PFSK-1 (cell line): ENCODE data around the gene MMP8.

Source experiments
- FOXP2 ChIP-seq: optimal IDR thresholded peaks from 2 replicates; pipeline ENCODE3; 2011; ENCODE audit warnings: borderline replicate concordance, control low read depth, inconsistent platforms; ENCODE audit not compliant: insufficient read depth; ENCODE audit errors: extremely low read length, extremely low read depth
- POLR2AphosphoS5 ChIP-seq: IDR thresholded peaks from 2 replicates; pipeline ENCODE4 v1.6.1; 2012; ENCODE audit warnings: low read depth, mild to moderate bottlenecking, control low read depth, low read length, moderate library complexity
- SIN3A ChIP-seq: IDR thresholded peaks from 2 replicates; pipeline ENCODE4 v1.6.1; 2012; ENCODE audit warnings: mild to moderate bottlenecking, low read length, moderate library complexity, borderline replicate concordance; ENCODE audit not compliant: insufficient read depth
- TAF1 ChIP-seq: IDR thresholded peaks from 2 replicates; pipeline ENCODE4 v1.6.1; 2012; ENCODE audit warnings: low read length, control low read depth, borderline replicate concordance; ENCODE audit not compliant: insufficient read depth
- TF ChIP-seq, protein P1 (sequence below), 2 experiments: IDR thresholded peaks; 2 replicates each; pipeline versions ENCODE4 v1.6.1 to v1.8.0; 2011 to 2012; ENCODE audit warnings: low read depth in 2 of 2, low read length in 2 of 2, control low read depth in 1 of 2, inconsistent platforms in 1 of 2, mild to moderate bottlenecking in 1 of 2, moderate library complexity in 1 of 2; ENCODE audit not compliant: insufficient read depth in 1 of 2

MMP8 gene

DNA sequence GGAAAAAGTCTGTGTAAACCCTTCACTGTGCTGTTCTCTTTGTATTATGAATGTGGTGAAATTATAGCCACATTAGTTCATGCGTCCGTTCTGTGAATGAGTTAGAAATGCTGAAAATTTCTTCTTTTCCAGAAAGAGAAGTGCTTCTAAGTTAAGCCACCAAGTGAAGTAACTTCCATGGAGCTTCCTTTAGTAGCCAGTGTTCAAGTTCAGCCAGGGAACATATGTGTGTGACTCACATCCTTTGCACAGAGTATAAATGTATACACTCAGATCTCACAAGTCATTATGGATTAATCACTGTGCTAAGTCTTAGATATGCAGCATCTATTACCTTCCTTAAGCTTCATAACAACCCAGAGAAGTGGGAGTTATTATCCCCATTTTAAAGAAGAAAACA is 3.1 kb upstream of the MMP8 start:
- TF ChIP-seq, protein P1, sequence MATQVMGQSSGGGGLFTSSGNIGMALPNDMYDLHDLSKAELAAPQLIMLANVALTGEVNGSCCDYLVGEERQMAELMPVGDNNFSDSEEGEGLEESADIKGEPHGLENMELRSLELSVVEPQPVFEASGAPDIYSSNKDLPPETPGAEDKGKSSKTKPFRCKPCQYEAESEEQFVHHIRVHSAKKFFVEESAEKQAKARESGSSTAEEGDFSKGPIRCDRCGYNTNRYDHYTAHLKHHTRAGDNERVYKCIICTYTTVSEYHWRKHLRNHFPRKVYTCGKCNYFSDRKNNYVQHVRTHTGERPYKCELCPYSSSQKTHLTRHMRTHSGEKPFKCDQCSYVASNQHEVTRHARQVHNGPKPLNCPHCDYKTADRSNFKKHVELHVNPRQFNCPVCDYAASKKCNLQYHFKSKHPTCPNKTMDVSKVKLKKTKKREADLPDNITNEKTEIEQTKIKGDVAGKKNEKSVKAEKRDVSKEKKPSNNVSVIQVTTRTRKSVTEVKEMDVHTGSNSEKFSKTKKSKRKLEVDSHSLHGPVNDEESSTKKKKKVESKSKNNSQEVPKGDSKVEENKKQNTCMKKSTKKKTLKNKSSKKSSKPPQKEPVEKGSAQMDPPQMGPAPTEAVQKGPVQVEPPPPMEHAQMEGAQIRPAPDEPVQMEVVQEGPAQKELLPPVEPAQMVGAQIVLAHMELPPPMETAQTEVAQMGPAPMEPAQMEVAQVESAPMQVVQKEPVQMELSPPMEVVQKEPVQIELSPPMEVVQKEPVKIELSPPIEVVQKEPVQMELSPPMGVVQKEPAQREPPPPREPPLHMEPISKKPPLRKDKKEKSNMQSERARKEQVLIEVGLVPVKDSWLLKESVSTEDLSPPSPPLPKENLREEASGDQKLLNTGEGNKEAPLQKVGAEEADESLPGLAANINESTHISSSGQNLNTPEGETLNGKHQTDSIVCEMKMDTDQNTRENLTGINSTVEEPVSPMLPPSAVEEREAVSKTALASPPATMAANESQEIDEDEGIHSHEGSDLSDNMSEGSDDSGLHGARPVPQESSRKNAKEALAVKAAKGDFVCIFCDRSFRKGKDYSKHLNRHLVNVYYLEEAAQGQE (IDR thresholded peaks at IDR 0.05; ENCODE audit: insufficient read depth in 1 of 2, low read depth in 2 of 2, low read length in 2 of 2) = no peak
- TF ChIP-seq POLR2AphosphoS5 (no peak), SIN3A (no peak), FOXP2 (no peak), TAF1 (no peak)

GRCh38 chr11:102722821-102723220 is 1.9 kb downstream of the MMP8 start:
- TF ChIP-seq POLR2AphosphoS5 (no peak), SIN3A (no peak), FOXP2 (no peak), TAF1 (no peak)
- TF ChIP-seq, protein P1 (IDR thresholded peaks at IDR 0.05; ENCODE audit: insufficient read depth in 1 of 2, low read depth in 2 of 2, low read length in 2 of 2) = no peak

DNA sequence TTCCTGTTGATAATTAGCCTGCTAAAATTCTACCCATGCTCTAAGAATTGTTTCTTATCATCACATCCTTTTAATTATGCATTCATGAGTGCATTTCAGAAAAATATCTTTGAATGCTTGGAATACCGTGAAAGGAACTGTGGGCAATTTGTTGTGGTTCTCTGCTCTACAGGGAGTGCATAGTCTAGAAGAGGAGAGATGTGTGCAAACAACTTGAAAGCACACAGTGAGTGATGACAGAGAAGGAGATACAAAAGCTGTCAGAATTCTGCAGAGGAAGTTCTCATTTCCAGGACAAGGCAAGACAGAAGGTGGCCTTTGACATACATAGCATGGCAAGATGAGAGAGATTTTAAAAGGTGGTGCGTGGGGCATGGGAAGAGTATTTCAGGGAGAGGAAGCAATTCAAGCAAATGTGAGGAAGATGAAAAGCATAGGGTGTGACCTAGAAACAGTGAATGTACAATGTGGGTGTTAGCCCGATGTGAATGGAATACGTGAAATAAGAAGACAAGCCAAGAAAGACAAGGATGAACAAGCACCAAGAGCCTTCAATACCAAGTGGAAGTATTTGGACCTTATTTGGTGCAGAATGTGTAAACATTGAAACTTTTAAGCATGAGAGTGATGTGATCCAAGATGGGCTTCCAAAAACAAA is 5.0 kb downstream of the MMP8 start:
- TF ChIP-seq, protein P1 (IDR thresholded peaks at IDR 0.05; ENCODE audit: insufficient read depth in 1 of 2, low read depth in 2 of 2, low read length in 2 of 2) = no peak
- TF ChIP-seq POLR2AphosphoS5 = no peak
- no peak for TF ChIP-seq SIN3A
- no peak for TF ChIP-seq FOXP2
- TF ChIP-seq TAF1 = no peak

DNA sequence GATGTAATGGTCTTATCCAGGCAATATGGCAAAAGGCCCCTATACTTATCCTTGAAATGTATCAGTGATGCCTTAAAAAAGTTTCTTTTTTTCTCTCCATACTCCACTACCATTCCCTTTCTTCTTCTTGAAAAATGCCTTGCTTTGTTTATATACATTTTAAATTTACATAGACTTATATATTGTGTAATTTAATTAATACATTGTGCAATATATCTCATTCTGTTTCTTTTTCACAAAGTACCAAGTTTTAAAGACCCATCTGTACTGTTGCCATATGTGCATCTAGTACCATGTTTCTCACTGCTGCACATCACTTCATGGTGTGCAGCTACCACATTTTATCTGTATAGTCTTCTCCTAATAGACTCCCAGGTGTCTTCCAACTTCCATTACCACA is 7.5 kb downstream of the MMP8 start:
- TF ChIP-seq, protein P1 (IDR thresholded peaks at IDR 0.05; ENCODE audit: insufficient read depth in 1 of 2, low read depth in 2 of 2, low read length in 2 of 2) = no peak
- no peak for TF ChIP-seq POLR2AphosphoS5
- TF ChIP-seq TAF1 = no peak

GRCh38 chr11:102716527-102716926 is 8.2 kb downstream of the MMP8 start:
- no peak for TF ChIP-seq SIN3A
- TF ChIP-seq, protein P1 (IDR thresholded peaks at IDR 0.05; ENCODE audit: insufficient read depth in 1 of 2, low read depth in 2 of 2, low read length in 2 of 2) = no peak
- TF ChIP-seq TAF1 = no peak
- TF ChIP-seq FOXP2 = no peak
- TF ChIP-seq POLR2AphosphoS5 = no peak
